Measurements from ENCODE around the gene RNF14.

- TF ChIP-seq CTCF (conservative IDR thresholded peaks at IDR 0.05) (peak; percentile 69), EZH2 (IDR thresholded peaks at IDR 0.05; ENCODE audit: low read depth) (no peak)
These were observed 46.1 kb downstream of the RNF14 start for GRCh38 chr5:142014911-142015584.
